Right lobe of liver (tissue), 4 donors: Measurements from ENCODE around the gene MAP7D3.

ENCODE experiments used
- POLR2A ChIP-seq: fragments of 450-650 bp; IDR thresholded peaks from one replicate; pipeline ENCODE4 v1.6.1; 2017; ENCODE audit warnings: antibody characterized with exemption, mild to moderate bottlenecking
- TF ChIP-seq, protein P1 (sequence below), 4 donors: fragments of 200-600 bp in 3 of 4; fragments of 450-650 bp in 1 of 4; IDR thresholded peaks; one replicate each; pipeline versions ENCODE4 v1.5.1 to v1.8.0; 2016 to 2022; ENCODE audit warnings: antibody characterized with exemption in 4 of 4, mild to moderate bottlenecking in 2 of 4
- donor health status: DM: no; HTN: no; CAD: no.
- donor health status: DM: no; HTN: no; CAD: no.
- donor health status: DM: no; HTN: yes; CAD: no.

DNA sequence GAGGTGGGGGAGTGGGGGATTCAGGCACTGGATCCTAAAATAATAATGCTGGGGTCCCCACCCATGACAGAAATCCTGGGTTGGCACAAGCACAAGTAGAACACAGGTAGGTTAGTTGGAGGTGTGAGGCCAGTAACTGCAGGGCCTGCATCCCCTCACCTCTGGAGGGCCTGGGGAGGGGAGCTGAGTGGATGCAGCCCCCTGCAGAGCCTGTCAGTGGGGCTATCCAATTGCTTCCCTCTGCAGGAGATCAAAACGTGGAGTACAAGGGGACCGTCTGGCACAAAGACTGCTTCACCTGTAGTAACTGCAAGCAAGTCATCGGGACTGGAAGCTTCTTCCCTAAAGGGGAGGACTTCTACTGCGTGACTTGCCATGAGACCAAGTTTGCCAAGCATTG is 43.7 kb downstream of the MAP7D3 start:
- no peak for TF ChIP-seq POLR2A
- TF ChIP-seq, protein P1, sequence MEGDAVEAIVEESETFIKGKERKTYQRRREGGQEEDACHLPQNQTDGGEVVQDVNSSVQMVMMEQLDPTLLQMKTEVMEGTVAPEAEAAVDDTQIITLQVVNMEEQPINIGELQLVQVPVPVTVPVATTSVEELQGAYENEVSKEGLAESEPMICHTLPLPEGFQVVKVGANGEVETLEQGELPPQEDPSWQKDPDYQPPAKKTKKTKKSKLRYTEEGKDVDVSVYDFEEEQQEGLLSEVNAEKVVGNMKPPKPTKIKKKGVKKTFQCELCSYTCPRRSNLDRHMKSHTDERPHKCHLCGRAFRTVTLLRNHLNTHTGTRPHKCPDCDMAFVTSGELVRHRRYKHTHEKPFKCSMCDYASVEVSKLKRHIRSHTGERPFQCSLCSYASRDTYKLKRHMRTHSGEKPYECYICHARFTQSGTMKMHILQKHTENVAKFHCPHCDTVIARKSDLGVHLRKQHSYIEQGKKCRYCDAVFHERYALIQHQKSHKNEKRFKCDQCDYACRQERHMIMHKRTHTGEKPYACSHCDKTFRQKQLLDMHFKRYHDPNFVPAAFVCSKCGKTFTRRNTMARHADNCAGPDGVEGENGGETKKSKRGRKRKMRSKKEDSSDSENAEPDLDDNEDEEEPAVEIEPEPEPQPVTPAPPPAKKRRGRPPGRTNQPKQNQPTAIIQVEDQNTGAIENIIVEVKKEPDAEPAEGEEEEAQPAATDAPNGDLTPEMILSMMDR (IDR thresholded peaks at IDR 0.05), result no peak
